HepG2 (cell line): ENCODE data around the gene DCPS. TPM values are rescaled to one million over a fixed set of nuclear protein-coding genes. Genes with fewer than 3 reads are reported as not detected.

ENCODE experiments used
- ATF6 ChIP-seq: sonication (generic); formaldehyde crosslinking; conservative IDR thresholded peaks from 2 replicates; pipeline ENCODE4 v1.4.0; 2020; ENCODE audit warnings: missing genetic modification reagents
- GTF2F1 ChIP-seq: fragments of 150-350 bp; IDR thresholded peaks from 2 replicates; pipeline ENCODE4 v1.6.1; 2014; ENCODE audit warnings: low read length
- MED8 ChIP-seq: sonication (generic); formaldehyde crosslinking; IDR thresholded peaks from 2 replicates; pipeline ENCODE4 v1.8.1; 2023; ENCODE audit warnings: mild to moderate bottlenecking, missing genetic modification reagents; ENCODE audit not compliant: insufficient replicate concordance
- MXD4 ChIP-seq: IDR thresholded peaks from 2 replicates; pipeline ENCODE4 v1.6.1; 2016; ENCODE audit warnings: mild to moderate bottlenecking, missing biosample characterization, missing genetic modification reagents
- NR3C1 ChIP-seq: sonication (generic); formaldehyde crosslinking; IDR thresholded peaks from 2 replicates; pipeline ENCODE4 v1.4.0; 2020; ENCODE audit warnings: missing genetic modification reagents
- PBX3 ChIP-seq: sonication (generic); formaldehyde crosslinking; IDR thresholded peaks from 2 replicates; pipeline ENCODE4 v1.8.1; 2023; ENCODE audit warnings: missing genetic modification reagents, inconsistent platforms, borderline replicate concordance
- PRMT3 ChIP-seq: sonication (generic); formaldehyde crosslinking; IDR thresholded peaks from 2 replicates; pipeline ENCODE4 v1.8.1; 2022; ENCODE audit warnings: low read depth, mild to moderate bottlenecking, moderate library complexity, missing genetic modification reagents, borderline replicate concordance
- REPIN1 ChIP-seq: sonication (generic); formaldehyde crosslinking; IDR thresholded peaks from 2 replicates; pipeline ENCODE4 v1.8.0; 2022; ENCODE audit warnings: missing genetic modification reagents, low read depth, mild to moderate bottlenecking, borderline replicate concordance
- SALL1 ChIP-seq: sonication (generic); formaldehyde crosslinking; IDR thresholded peaks from 2 replicates; pipeline ENCODE4 v1.8.0; 2022; ENCODE audit warnings: mild to moderate bottlenecking, missing genetic modification reagents
- SOX6 ChIP-seq, 2 experiments: fragments of 450-650 bp in 1 of 2; sonication (generic) in 1 of 2; formaldehyde crosslinking in 1 of 2; IDR thresholded peaks; 2 replicates each; pipeline versions ENCODE4 v1.4.0 to v1.6.1; 2017 to 2020; ENCODE audit warnings: antibody characterized with exemption in 1 of 2, mild to moderate bottlenecking in 1 of 2, missing genetic modification reagents in 1 of 2
- SUZ12 ChIP-seq: fragments of 150-350 bp; IDR thresholded peaks from 2 replicates; pipeline ENCODE4 v1.6.1; 2014; ENCODE audit warnings: low read depth, low read length
- TBP ChIP-seq: sonication (generic); formaldehyde crosslinking; IDR thresholded peaks from 2 replicates; pipeline ENCODE4 v1.5.0; 2020; ENCODE audit warnings: missing genetic modification reagents
- TBX3 ChIP-seq: fragments of 450-650 bp; IDR thresholded peaks from 2 replicates; pipeline ENCODE4 v1.6.1; 2017; ENCODE audit warnings: antibody characterized with exemption, mild to moderate bottlenecking, inconsistent platforms, borderline replicate concordance
- TEF ChIP-seq: sonication (generic); formaldehyde crosslinking; IDR thresholded peaks from 2 replicates; pipeline ENCODE4 v1.5.0; 2020; ENCODE audit warnings: missing genetic modification reagents
- ZHX1 ChIP-seq: sonication (generic); formaldehyde crosslinking; IDR thresholded peaks from 2 replicates; pipeline ENCODE4 v1.8.1; 2022; ENCODE audit warnings: low read depth, mild to moderate bottlenecking, missing genetic modification reagents
- ZNF251 ChIP-seq: sonication (generic); formaldehyde crosslinking; IDR thresholded peaks from 2 replicates; pipeline ENCODE4 v1.9.0; 2021; ENCODE audit warnings: mild to moderate bottlenecking, missing genetic modification reagents
- ZNF296 ChIP-seq: sonication (generic); formaldehyde crosslinking; conservative IDR thresholded peaks from 2 replicates; pipeline ENCODE4 v1.5.0; 2020; ENCODE audit warnings: mild to moderate bottlenecking, missing genetic modification reagents
- ZNF30 ChIP-seq: sonication (generic); formaldehyde crosslinking; IDR thresholded peaks from 2 replicates; pipeline ENCODE4 v1.5.0; 2020; ENCODE audit warnings: mild to moderate bottlenecking, missing genetic modification reagents
- ZNF704 ChIP-seq: sonication (generic); formaldehyde crosslinking; IDR thresholded peaks from 2 replicates; pipeline ENCODE4 v1.8.1; 2023; ENCODE audit warnings: mild to moderate bottlenecking, inconsistent platforms, moderate library complexity, missing genetic modification reagents, borderline replicate concordance
- ZNF891 ChIP-seq: sonication (generic); formaldehyde crosslinking; IDR thresholded peaks from 2 replicates; pipeline ENCODE4 v1.5.0; 2020; ENCODE audit warnings: mild to moderate bottlenecking, missing genetic modification reagents
- ZSCAN21 ChIP-seq: sonication (generic); formaldehyde crosslinking; IDR thresholded peaks from 2 replicates; pipeline ENCODE4 v1.8.0; 2022; ENCODE audit warnings: mild to moderate bottlenecking, missing genetic modification reagents, moderate library complexity, borderline replicate concordance
- polyA plus RNA-seq, 8 experiments: library from polyadenylated mRNA; depleted of rRNA in 3 of 8; stranded (reverse) in 7 of 8; unstranded in 1 of 8; fragments of >200 nt; fragmentation: Illumina TruSeq in 4 of 8; extraction: Trizol in 4 of 8; gene quantifications; 2 replicates each; pipeline versions ENCODE4 v1.2.1 to v1.2.3, GENCODE V29; 2011 to 2016; ENCODE audit warnings: low read depth in 4 of 8, missing spikeins in 1 of 8, mixed read lengths in 1 of 8; ENCODE audit not compliant: insufficient read depth in 1 of 8
- total RNA-seq, 5 experiments: library from RNA; depleted of rRNA; stranded (reverse); fragments of >200 nt; fragmentation: Illumina TruSeq; extraction: Trizol; gene quantifications; 2 replicates each; pipeline ENCODE4 v1.2.3, GENCODE V29; 2016; ENCODE audit warnings: low read depth in 1 of 5

Gene DCPS
- total and polyA plus RNA-seq, 2 of the 13 experiments (the other 11 are each of a cell fraction or from before 2014, with no cell fraction given): 21.9 to 22.5 TPM

GRCh38 chr11:126355324-126355925 lies 51.6 kb downstream of the DCPS start, which contains the start of gene ST3GAL4 (continued):
- 0 out of 2 replicates have a peak, but pooled peaks have one; percentile 41 for TF ChIP-seq MXD4
- TF ChIP-seq TBX3: no peak
- TF ChIP-seq ZNF251 (CRISPR knock-in tag): no peak
- peak; percentile 63; the same call in 1 of the 2 replicates for TF ChIP-seq ZNF296 (CRISPR knock-in tag)
- no peak for TF ChIP-seq ZNF891 (CRISPR knock-in tag)
- no peak for TF ChIP-seq ZNF30 (CRISPR knock-in tag)
- no peak for TF ChIP-seq SUZ12
- TF ChIP-seq SOX6 (IDR thresholded peaks at IDR 0.05): no peak
- TF ChIP-seq SOX6 (CRISPR knock-in tag; IDR thresholded peaks at IDR 0.05): no peak
- TF ChIP-seq MED8 (CRISPR knock-in tag): no peak
- no peak for TF ChIP-seq ATF6 (CRISPR knock-in tag)
- TF ChIP-seq TEF: no peak
- TF ChIP-seq REPIN1 (CRISPR knock-in tag): no peak
- TF ChIP-seq ZHX1 (CRISPR knock-in tag): 0 out of 2 replicates have a peak, but pooled peaks have one; percentile 7
- TF ChIP-seq PRMT3 (CRISPR knock-in tag): no peak
- TF ChIP-seq PBX3: no peak
- TF ChIP-seq GTF2F1: no peak
- no peak for TF ChIP-seq TBP (CRISPR knock-in tag)
- no peak for TF ChIP-seq NR3C1 (CRISPR knock-in tag)
- TF ChIP-seq SALL1 (CRISPR knock-in tag): 0 out of 2 replicates have a peak, but pooled peaks have one; percentile 7
- no peak for TF ChIP-seq ZNF704 (CRISPR knock-in tag)
- peak; percentile 19; the same call in 1 of the 2 replicates for TF ChIP-seq ZSCAN21 (CRISPR knock-in tag)
